ENCODE measurements around the gene C16orf54.
"Not testable (repeated sequence)": the region's sequence is repeated elsewhere in the genome, so short reads cannot be mapped to it uniquely, and the experiment has no call there.

C16orf54 gene

GRCh38 chr16:29739927-29740629 lies 5.7 kb downstream of the C16orf54 start:
- Mint-ChIP-seq H3K36me3 (ENCODE audit: low read depth) (peaks cover 46% of the 10 kb centered on the region), H3K4me1 (ENCODE audit: low read depth) (peaks cover 65% of the 10 kb centered on the region), H3K27ac (peak overlapping the region; percentile 10)
- not testable (repeated sequence) for DNase-seq (ENCODE audit: low spot score); H3K27me3 Mint-ChIP-seq (ENCODE audit: low read depth); H3K9me3 Mint-ChIP-seq; H3K4me3 Mint-ChIP-seq

- H3K4me3 Mint-ChIP-seq, result peak overlapping the region; percentile 39
- peaks cover 40% of the 10 kb centered on the region for H3K36me3 Mint-ChIP-seq (ENCODE audit: low read depth)
- no peaks in the 10 kb centered on the region for H3K27me3 Mint-ChIP-seq (ENCODE audit: low read depth)
- peak overlapping the region; percentile 75 for H3K27ac Mint-ChIP-seq
- H3K4me1 Mint-ChIP-seq (ENCODE audit: low read depth), result peaks cover 58% of the 10 kb centered on the region
- peak; percentile 51 for DNase-seq (ENCODE audit: low spot score)
- H3K9me3 Mint-ChIP-seq, result no peaks in the 10 kb centered on the region
Observed at GRCh38 chr16:29738514-29738913, 7.3 kb downstream of the C16orf54 start.

GRCh38 chr16:29737713-29738112 lies 8.1 kb downstream of the C16orf54 start:
- H3K27ac Mint-ChIP-seq, result peak overlapping the region; percentile 75
- H3K36me3 Mint-ChIP-seq (ENCODE audit: low read depth), result peaks cover 34% of the 10 kb centered on the region
- no peaks in the 10 kb centered on the region for H3K9me3 Mint-ChIP-seq
- H3K4me1 Mint-ChIP-seq (ENCODE audit: low read depth), result peaks cover 53% of the 10 kb centered on the region
- no peaks in the 10 kb centered on the region for H3K27me3 Mint-ChIP-seq (ENCODE audit: low read depth)
- no peak for DNase-seq (ENCODE audit: low spot score)
- H3K4me3 Mint-ChIP-seq, result peak overlapping the region; percentile 39

- Mint-ChIP-seq H3K4me1 (ENCODE audit: low read depth) (peaks cover 56% of the 10 kb centered on the region), H3K27ac (no peak overlapping the region), H3K9me3 (peaks cover 3% of the 10 kb centered on the region), H3K27me3 (ENCODE audit: low read depth) (no peaks in the 10 kb centered on the region), H3K4me3 (no peak overlapping the region), H3K36me3 (ENCODE audit: low read depth) (peaks cover 29% of the 10 kb centered on the region)
- DNase-seq (ENCODE audit: low spot score), result no peak
Observed at GRCh38 chr16:29736764-29737163, 9.0 kb downstream of the C16orf54 start.

- H3K4me3 Mint-ChIP-seq, result no peak overlapping the region
- no peak for DNase-seq (ENCODE audit: low spot score)
- peaks cover 3% of the 10 kb centered on the region for H3K9me3 Mint-ChIP-seq
- peaks cover 24% of the 10 kb centered on the region for H3K36me3 Mint-ChIP-seq (ENCODE audit: low read depth)
- no peaks in the 10 kb centered on the region for H3K27me3 Mint-ChIP-seq (ENCODE audit: low read depth)
- peaks cover 53% of the 10 kb centered on the region for H3K4me1 Mint-ChIP-seq (ENCODE audit: low read depth)
- H3K27ac Mint-ChIP-seq, result no peak overlapping the region
Observed at GRCh38 chr16:29736112-29736511, 9.7 kb downstream of the C16orf54 start.

GRCh38 chr16:29734786-29735185 lies 11.0 kb downstream of the C16orf54 start:
- H3K4me3 Mint-ChIP-seq, result no peak overlapping the region
- peaks cover 3% of the 10 kb centered on the region for H3K9me3 Mint-ChIP-seq
- DNase-seq (ENCODE audit: low spot score), result no peak
- no peaks in the 10 kb centered on the region for H3K27me3 Mint-ChIP-seq (ENCODE audit: low read depth)
- H3K36me3 Mint-ChIP-seq (ENCODE audit: low read depth), result peaks cover 14% of the 10 kb centered on the region
- H3K27ac Mint-ChIP-seq, result no peak overlapping the region
- H3K4me1 Mint-ChIP-seq (ENCODE audit: low read depth), result peaks cover 47% of the 10 kb centered on the region

- not testable (repeated sequence) for H3K9me3 Mint-ChIP-seq
- H3K4me3 Mint-ChIP-seq, result peak overlapping the region; percentile 61
- H3K27me3 Mint-ChIP-seq (ENCODE audit: low read depth), result peaks cover 12% of the 10 kb centered on the region
- peak overlapping the region; percentile 91 for H3K27ac Mint-ChIP-seq
- H3K36me3 Mint-ChIP-seq (ENCODE audit: low read depth), result peaks cover 13% of the 10 kb centered on the region
- peak; percentile 85 for DNase-seq (ENCODE audit: low spot score)
- H3K4me1 Mint-ChIP-seq (ENCODE audit: low read depth), result peaks cover 27% of the 10 kb centered on the region
Observed at GRCh38 chr16:29731768-29732601, 13.8 kb downstream of the C16orf54 start.

- peak overlapping the region; percentile 43 for H3K27ac Mint-ChIP-seq
- H3K4me3 Mint-ChIP-seq, result peak overlapping the region; percentile 49
- peaks cover 23% of the 10 kb centered on the region for H3K4me1 Mint-ChIP-seq (ENCODE audit: low read depth)
Observed at GRCh38 chr16:29730649-29731048, 15.1 kb downstream of the C16orf54 start.

GRCh38 chr16:29729116-29729521 lies 16.7 kb downstream of the C16orf54 start:
- no peak overlapping the region for H3K27ac Mint-ChIP-seq
- DNase-seq (ENCODE audit: low spot score), result no peak
- H3K36me3 Mint-ChIP-seq (ENCODE audit: low read depth), result peaks cover 6% of the 10 kb centered on the region
- H3K9me3 Mint-ChIP-seq, result peaks cover 3% of the 10 kb centered on the region
- peaks cover 20% of the 10 kb centered on the region for H3K4me1 Mint-ChIP-seq (ENCODE audit: low read depth)
- peaks cover 12% of the 10 kb centered on the region for H3K27me3 Mint-ChIP-seq (ENCODE audit: low read depth)
- no peak overlapping the region for H3K4me3 Mint-ChIP-seq

More at GRCh38 chr16:29730649-29731048, 15.1 kb downstream of the C16orf54 start:
- Mint-ChIP-seq H3K27me3 (ENCODE audit: low read depth) (peaks cover 12% of the 10 kb centered on the region), H3K36me3 (ENCODE audit: low read depth) (peaks cover 10% of the 10 kb centered on the region), H3K9me3 (peaks cover 3% of the 10 kb centered on the region)
- DNase-seq (ENCODE audit: low spot score), result no peak

- Mint-ChIP-seq H3K9me3 (peaks cover 3% of the 10 kb centered on the region), H3K27me3 (ENCODE audit: low read depth) (peaks cover 12% of the 10 kb centered on the region), H3K4me1 (ENCODE audit: low read depth) (peaks cover 17% of the 10 kb centered on the region), H3K27ac (no peak overlapping the region), H3K4me3 (no peak overlapping the region), H3K36me3 (ENCODE audit: low read depth) (peaks cover 3% of the 10 kb centered on the region)
- DNase-seq (ENCODE audit: low spot score), result no peak
Observed at GRCh38 chr16:29727452-29727851, 18.3 kb downstream of the C16orf54 start.

GRCh38 chr16:29726845-29727377 lies 18.9 kb downstream of the C16orf54 start:
- DNase-seq (ENCODE audit: low spot score), result no peak

GRCh38 chr16:29721167-29721879 lies 24.5 kb downstream of the C16orf54 start:
- not testable (repeated sequence) for H3K4me3 Mint-ChIP-seq
- peak overlapping the region; percentile 31 for H3K27ac Mint-ChIP-seq

More at GRCh38 chr16:29726845-29727377, 18.9 kb downstream of the C16orf54 start:
- no peak overlapping the region for H3K4me3 Mint-ChIP-seq
- H3K4me1 Mint-ChIP-seq (ENCODE audit: low read depth), result peaks cover 12% of the 10 kb centered on the region
- H3K27ac Mint-ChIP-seq, result no peak overlapping the region
- no peaks in the 10 kb centered on the region for H3K9me3 Mint-ChIP-seq
- H3K36me3 Mint-ChIP-seq (ENCODE audit: low read depth), result no peaks in the 10 kb centered on the region
- peaks cover 12% of the 10 kb centered on the region for H3K27me3 Mint-ChIP-seq (ENCODE audit: low read depth)

GRCh38 chr16:29720703-29721102 lies 25.1 kb downstream of the C16orf54 start:
- Mint-ChIP-seq H3K9me3 (no peaks in the 10 kb centered on the region), H3K4me3 (no peak overlapping the region), H3K27me3 (ENCODE audit: low read depth) (peaks cover 3% of the 10 kb centered on the region), H3K27ac (no peak overlapping the region), H3K36me3 (ENCODE audit: low read depth) (no peaks in the 10 kb centered on the region), H3K4me1 (ENCODE audit: low read depth) (peaks cover 7% of the 10 kb centered on the region)
- no peak for DNase-seq (ENCODE audit: low spot score)

More at GRCh38 chr16:29721167-29721879, 24.5 kb downstream of the C16orf54 start:
- H3K27me3 Mint-ChIP-seq (ENCODE audit: low read depth); H3K9me3 Mint-ChIP-seq; DNase-seq (ENCODE audit: low spot score); H3K4me1 Mint-ChIP-seq (ENCODE audit: low read depth); H3K36me3 Mint-ChIP-seq (ENCODE audit: low read depth): not testable (repeated sequence)
